GM21529 (cell line): ENCODE measurements around the gene HOXB4.
"Not testable (repeated sequence)": the region's sequence is repeated elsewhere in the genome, so short reads cannot be mapped to it uniquely, and the experiment has no call there.

Experiments used
- ATAC-seq: cut with Tn5 transposase; IDR thresholded peaks from one replicate; pipeline ENCODE4 v1.9.1; 2021; ENCODE audit not compliant: unreplicated experiment

Gene HOXB4

DNA sequence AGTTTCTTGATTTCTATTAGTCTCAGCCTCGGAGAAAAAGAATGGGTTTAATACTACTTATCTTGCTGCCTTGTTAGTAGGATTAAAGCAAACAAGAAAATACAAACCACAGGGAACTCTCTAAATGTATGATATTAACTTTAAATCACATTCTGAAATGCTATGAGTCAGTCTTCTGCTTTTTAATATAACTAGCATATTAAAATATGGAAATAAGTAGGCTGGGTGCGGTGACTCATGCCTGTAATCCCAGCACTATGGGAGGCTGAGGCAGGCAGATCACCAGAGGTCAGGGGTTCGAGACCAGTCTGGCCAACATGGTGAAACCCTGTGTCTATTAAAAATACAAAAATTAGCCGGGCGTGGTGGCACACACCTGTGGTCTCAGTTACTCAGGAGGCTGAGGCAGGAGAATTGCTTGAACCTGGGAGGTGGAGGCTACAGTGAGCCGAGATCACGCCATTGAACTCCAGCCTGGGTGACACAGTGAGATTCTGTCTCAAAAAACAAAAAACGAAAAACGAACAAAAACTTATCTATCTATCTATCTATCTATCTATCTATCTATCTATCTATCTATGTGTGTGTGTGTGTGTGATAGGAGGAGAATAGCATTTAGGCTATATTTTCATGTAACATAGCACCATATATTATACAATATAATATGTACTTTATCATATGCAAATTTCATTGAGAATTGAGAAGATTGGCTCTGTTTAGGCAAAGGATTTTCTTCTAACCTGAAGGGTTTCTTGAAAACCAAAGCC lies 42.2 kb downstream of the HOXB4 start:
- not testable (repeated sequence) for ATAC-seq

DNA sequence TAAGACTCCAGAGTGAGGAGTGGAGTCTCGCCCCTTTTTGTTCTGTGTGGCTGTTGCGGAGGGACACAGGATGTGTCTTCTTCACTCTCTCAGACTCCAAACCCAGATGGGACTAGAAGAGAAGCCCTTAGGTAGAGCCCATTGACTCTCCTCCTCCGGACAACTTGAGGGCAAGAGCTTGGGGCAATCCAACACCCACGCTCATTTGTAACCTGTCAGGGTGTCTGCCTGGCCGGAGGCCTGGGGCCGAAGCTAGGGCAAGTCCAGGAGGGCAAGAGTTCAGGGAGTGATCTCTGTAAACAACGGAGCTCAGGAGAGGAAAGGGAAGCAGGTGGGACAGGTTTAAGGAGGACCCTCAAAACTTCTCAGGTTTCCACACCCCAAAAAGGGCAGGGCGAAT lies 45.9 kb downstream of the HOXB4 start:
- no peak for ATAC-seq

DNA sequence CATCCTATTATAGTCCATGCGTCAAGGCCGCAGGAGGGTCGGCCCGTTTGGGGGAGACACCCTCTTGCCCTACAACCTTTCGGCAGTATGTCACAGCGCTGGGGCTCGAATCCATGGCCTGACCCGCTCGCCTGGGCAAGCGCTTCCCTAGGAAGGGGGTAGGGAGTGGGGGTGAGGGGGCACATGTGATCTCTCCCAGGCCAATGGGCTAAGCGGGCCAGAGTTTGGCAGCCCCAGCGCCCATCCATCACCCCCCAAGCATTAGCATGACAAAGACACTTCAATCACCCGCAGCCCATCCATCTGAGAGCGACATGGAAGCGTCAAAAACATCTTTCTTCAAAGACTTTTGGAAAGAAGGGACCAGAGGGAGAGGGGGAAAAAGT lies 47.3 kb downstream of the HOXB4 start, which contains the start of gene HOXB1:
HOXB1 (minus strand) TSS at position 125 of the 386 bp plus-strand sequence; CDS start at position 18, 107 bp downstream.
- no peak for ATAC-seq

- no peak for ATAC-seq
These were observed 47.8 kb downstream of the HOXB4 start for GRCh38 chr17:48530208-48530886.

- no peak for ATAC-seq
These were observed 48.5 kb downstream of the HOXB4 start for GRCh38 chr17:48529683-48530009.

DNA sequence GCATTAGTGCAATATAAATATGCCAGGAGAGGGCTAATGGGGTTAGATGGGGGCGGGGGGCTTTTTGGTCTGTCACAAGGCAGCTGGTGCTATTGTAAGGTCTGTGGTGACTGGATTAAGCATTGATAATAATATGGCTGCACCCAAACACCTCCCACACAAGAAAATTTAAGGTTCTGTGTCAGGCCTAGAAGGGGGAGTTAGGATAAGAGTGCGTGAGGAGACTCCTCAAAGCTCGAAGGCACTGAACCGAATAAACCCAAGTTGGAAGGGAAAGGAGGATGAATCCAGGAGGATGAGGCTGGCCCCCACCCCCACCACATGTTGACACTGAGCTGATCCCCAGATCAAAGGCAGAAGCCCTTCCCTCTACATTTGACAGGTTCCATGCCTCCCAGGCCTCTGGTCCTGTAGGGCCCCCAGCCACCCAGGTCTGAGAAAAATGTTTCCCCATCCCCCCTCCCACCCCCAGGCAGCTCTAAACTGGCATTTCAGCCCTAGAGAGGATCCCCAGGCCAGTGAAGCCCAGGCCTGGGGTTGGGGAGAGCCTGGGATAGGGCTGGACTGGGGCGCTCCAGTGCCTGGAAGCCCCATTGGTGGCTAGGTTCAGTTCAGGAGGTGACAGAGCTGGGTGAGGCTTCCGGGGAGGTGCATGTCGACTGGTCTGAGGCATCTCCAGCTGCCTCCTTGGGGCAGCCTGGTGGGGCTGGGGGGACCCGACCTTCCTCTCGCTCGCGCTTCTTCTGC lies 49.0 kb downstream of the HOXB4 start:
- no peak for ATAC-seq

DNA sequence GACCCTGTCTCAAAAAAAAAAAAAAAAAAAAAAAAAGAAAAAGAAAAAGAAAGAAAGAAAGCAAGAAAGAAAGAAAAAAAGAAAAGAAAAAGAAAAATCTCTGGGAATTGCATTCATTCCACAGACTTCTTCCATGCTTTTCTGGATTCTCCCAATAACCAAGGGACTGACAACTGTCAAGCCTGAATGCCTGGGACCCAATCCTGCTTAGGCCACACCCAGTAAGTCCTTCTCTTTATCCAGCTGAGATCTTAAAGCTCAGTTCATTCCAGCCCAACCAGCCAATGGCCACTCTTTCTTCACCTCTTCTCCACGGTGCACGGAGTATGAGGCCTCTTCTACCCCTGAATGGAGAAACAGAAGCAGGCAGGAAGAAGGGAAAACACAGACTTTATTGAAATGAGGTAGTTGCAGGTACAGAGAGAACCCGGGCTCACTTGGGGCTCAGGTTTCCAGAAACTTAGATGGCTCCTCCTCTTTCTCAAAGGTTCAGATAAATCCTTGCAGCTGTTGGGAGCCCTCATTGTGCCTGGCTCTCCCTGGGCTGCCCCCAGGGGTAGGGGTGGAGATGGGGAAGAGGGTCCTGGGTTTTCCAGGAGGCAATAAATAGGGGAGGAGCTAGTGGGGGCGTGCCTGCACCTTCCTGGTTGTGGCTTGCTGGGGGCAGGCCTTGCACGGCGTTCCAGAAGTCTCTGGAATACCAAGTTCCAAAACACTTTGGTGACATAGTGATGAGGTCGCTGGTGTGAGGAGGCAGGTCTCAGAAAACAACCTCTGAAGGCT lies 49.8 kb downstream of the HOXB4 start:
- ATAC-seq: no peak

- no peak for ATAC-seq
These were observed 50.6 kb downstream of the HOXB4 start for GRCh38 chr17:48527547-48527932.

GRCh38 chr17:48526608-48527546 lies 51.3 kb downstream of the HOXB4 start:
- no peak for ATAC-seq
